Mucosa of descending colon (tissue), 3 donors: Measurements from ENCODE around the gene TSPAN32. TPM values are rescaled to one million over a fixed set of nuclear protein-coding genes. Genes with fewer than 3 reads are reported as not detected.

ENCODE experiments used
- ATAC-seq: fragments of 200-7000 bp; cut with Tn5 transposase; one replicate; pipeline ENCODE4 v1.9.1; 2020; ENCODE audit warnings: mild to moderate bottlenecking, moderate library complexity
- DNase-seq, 3 donors: peaks; one replicate each; pipeline ENCODE4 v3.0.0-alpha.2; 2020
- H3K36me3 ChIP-seq: fragments of 200-600 bp; one replicate; pipeline ENCODE4 v1.8.0; 2021; ENCODE audit warnings: low read depth, mild to moderate bottlenecking
- H3K4me1 ChIP-seq: fragments of 200-600 bp; one replicate; pipeline ENCODE4 v1.8.0; 2021; ENCODE audit warnings: low read depth, mild to moderate bottlenecking
- H3K4me3 ChIP-seq: fragments of 200-600 bp; one replicate; pipeline ENCODE4 v1.8.0; 2021; ENCODE audit warnings: mild to moderate bottlenecking
- H3K9me3 ChIP-seq: fragments of 200-600 bp; one replicate; pipeline ENCODE4 v1.8.0; 2021; ENCODE audit warnings: mild to moderate bottlenecking
- intact Hi-C, 2 donors: fragments of 100-400 bp; cut with DNase I in 1 of 2; cut with micrococcal nuclease in 1 of 2; formaldehyde crosslinking; loops; one replicate each; pipeline versions ENCODE4 v1.11.0 to v1.11.1; 2022; cut with DNase I, micrococcal nuclease
- total RNA-seq, 3 donors: library from RNA; stranded (reverse); fragmentation: NEBNext Ultra II Directional in 2 of 3; extraction: Animal tissue kit (Norgen Biotek cat#: 25700) in 2 of 3; gene quantifications; one replicate each; pipeline versions ENCODE4 v1.2.1 to v1.2.4, GENCODE V29; 2021 to 2023
- TF ChIP-seq, protein P1 (sequence below): fragments of 200-600 bp; IDR thresholded peaks from one replicate; pipeline ENCODE4 v1.8.0; 2022; ENCODE audit warnings: antibody characterized with exemption, mild to moderate bottlenecking
- donor health status: DM: no; HTN: no; CAD: no; lungs with moderate emphysema.
- donor health status: DM: no; HTN: no; CAD: no.
- donor health status: DM: no; HTN: yes; CAD: no.

TSPAN32 gene
- total RNA-seq, 3 donors from 2014 or later = 1.2 to 2.8 (median 2.6) TPM

DNA sequence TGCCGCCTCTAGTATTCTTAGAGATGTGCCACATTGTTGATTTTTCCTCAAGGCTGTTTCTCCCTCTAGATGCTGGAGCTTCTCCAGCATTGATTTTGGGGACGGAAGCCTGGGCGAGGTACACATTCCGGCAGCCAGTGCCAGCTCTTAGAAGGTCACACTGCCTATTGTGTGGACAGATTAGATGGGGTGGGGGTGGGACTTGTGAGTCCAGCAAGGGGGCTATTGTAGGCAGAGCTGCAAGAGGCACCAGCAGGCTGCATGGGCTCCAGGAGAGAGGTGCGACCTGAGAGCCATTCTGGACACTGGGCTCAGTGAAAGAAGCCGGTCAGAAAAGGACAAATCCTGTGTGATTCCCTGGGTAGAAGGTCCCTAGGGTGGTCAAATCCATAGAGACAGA lies 12.5 kb upstream of the TSPAN32 start:
- intact Hi-C loops = no loop called here
- H3K36me3 ChIP-seq = no peaks in the 10 kb centered on the region
- no peaks in the 10 kb centered on the region for H3K4me1 ChIP-seq
- DNase-seq = peak in 2 of 3 donors; percentile 0 to 7
- TF ChIP-seq, protein P1, sequence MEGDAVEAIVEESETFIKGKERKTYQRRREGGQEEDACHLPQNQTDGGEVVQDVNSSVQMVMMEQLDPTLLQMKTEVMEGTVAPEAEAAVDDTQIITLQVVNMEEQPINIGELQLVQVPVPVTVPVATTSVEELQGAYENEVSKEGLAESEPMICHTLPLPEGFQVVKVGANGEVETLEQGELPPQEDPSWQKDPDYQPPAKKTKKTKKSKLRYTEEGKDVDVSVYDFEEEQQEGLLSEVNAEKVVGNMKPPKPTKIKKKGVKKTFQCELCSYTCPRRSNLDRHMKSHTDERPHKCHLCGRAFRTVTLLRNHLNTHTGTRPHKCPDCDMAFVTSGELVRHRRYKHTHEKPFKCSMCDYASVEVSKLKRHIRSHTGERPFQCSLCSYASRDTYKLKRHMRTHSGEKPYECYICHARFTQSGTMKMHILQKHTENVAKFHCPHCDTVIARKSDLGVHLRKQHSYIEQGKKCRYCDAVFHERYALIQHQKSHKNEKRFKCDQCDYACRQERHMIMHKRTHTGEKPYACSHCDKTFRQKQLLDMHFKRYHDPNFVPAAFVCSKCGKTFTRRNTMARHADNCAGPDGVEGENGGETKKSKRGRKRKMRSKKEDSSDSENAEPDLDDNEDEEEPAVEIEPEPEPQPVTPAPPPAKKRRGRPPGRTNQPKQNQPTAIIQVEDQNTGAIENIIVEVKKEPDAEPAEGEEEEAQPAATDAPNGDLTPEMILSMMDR = no peak
- no peak for ATAC-seq
- H3K9me3 ChIP-seq = no peaks in the 10 kb centered on the region
- no peak overlapping the region for H3K4me3 ChIP-seq

DNA sequence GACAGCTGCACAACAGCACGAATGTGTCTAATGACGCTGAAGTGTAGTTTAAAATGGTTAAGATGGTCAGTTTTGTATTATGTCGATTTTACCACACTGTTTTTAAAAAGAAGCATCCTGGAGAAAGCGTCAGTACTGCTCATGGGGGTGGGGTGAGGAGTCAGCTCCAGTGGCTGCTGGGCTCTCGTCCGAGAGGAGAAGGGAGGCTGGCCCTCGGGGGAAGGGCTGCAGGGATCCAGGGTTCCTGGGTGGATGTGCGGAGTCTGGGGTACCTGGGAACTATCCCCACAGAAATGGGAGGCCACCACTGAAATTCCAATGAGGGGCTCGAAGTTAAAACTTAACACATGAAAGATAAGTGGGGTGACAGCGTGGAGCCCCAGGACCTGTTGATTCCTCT lies 12.0 kb upstream of the TSPAN32 start:
- DNase-seq (peak in 2 of 3 donors; percentile 1 to 37), ATAC-seq (no peak)
- no peak overlapping the region for H3K4me3 ChIP-seq
- TF ChIP-seq, protein P1 = no peak
- intact Hi-C loops = loop anchor here (10.0 kb wide), 2 partner anchors 85 to 95 kb away; no protein-coding TSS in a partner anchor
- H3K36me3 ChIP-seq = no peaks in the 10 kb centered on the region
- H3K4me1 ChIP-seq = no peaks in the 10 kb centered on the region
- H3K9me3 ChIP-seq = no peaks in the 10 kb centered on the region

DNA sequence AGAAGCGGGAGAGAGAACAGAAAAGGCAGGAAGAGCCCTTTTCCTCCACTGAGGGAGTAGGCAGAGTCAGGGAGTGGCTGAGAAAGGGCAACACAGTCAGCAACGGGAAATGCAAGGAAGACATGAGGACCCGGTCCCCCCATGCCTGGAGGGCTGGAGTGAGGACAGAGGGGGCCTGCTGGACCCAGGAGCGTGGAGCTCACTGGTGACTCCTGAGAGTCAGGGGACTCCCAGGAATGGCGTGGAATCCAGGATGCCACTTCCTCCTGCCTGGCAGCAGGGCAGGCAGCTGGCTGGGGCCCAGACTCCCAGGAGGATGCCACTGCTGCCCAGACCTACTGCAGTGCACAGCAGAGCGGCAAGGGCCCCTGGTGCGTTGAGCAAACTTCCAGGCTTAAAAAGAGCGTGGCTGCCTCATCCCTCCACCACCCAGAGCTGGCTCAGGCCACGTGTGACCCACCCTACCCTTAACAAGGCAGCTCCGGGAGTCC lies 11.4 kb upstream of the TSPAN32 start:
- ATAC-seq (no peak), DNase-seq (peak in 2 of 3 donors; percentile 0 to 31)
- no peak overlapping the region for H3K4me3 ChIP-seq
- no peaks in the 10 kb centered on the region for H3K9me3 ChIP-seq
- no peaks in the 10 kb centered on the region for H3K36me3 ChIP-seq
- intact Hi-C loops = loop anchor here (10.0 kb wide), 2 partner anchors 86 to 96 kb away; no protein-coding TSS in a partner anchor
- TF ChIP-seq, protein P1 = no peak
- no peaks in the 10 kb centered on the region for H3K4me1 ChIP-seq

DNA sequence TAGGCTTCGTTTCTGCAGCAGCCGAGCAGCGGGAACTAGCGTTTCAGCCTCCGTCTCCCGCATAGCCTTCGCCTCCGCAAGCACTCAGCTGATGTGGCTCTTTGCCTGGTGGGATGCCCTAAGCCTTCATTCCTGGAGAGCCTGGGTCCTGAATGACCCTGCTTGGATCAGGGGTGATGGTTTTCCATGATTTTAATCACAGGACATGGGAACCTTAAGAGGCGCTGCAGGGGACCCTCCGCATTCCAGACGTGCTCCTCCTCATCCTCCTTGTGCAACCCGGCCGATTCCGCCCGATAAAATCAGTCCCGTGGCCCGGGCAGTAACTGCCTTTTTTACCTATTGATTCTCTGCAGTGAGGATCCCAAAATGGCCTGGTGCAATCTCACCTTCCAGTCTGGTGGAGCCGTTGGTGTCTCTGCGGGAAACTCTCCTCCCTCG lies 8.3 kb upstream of the TSPAN32 start:
- DNase-seq (peak in 2 of 3 donors; percentile 0 to 21), ATAC-seq (no peak)
- Histone ChIP-seq H3K4me1 (no peaks in the 10 kb centered on the region), H3K9me3 (no peaks in the 10 kb centered on the region), H3K36me3 (no peaks in the 10 kb centered on the region), H3K4me3 (no peak overlapping the region)
- intact Hi-C loops = loop anchor here (10.0 kb wide), 2 partner anchors 89 to 99 kb away; no protein-coding TSS in a partner anchor
- TF ChIP-seq, protein P1 = no peak

DNA sequence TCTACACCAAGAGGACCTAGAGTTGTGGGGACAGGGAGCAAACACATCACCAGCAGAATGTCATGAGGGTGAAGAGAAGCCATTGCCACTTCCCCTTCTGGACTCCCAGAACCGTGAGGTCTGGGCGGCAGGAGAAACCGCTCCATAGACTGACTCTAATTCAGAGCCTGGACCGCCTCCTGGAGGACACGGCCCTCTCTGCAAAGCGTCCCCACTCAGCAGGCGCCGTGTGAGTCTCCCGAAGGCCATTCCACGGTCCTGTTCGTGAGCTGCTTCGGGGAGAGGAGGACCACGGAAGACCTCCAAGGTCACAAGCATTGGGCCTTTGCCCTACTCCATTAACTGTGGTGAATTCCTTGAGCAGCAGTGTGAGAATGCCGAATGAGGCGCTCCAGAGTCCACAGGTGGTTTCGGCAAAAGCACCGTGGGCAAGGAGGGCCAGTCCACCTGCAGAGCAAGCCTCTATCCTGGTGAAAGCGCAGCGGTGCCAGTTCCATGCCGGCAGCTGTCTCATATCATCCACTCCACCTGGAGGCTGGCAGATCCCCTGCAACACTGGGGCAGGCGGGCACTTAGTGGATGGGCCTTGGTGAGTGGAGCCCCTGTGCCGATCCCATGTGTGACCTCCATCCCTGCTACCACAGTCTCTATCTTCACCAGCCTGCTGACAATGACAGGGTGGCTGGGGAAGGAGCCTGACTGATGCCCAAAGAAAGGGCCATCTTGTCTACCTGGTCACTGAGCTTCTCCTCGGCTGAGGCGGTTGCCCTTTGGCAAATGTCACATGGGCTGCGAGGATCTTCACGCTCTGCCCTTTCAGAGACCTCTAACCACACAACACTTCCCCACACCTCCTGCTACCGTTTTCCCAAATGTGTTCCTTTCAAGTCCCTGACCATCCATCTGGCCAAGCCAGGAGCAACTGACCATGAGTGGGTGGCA lies 7.6 kb upstream of the TSPAN32 start:
- Histone ChIP-seq H3K36me3 (no peaks in the 10 kb centered on the region), H3K4me3 (no peak overlapping the region), H3K9me3 (no peaks in the 10 kb centered on the region), H3K4me1 (no peaks in the 10 kb centered on the region)
- ATAC-seq = peak; percentile 9
- TF ChIP-seq, protein P1 = no peak
- intact Hi-C loops = loop anchor here (10.0 kb wide), 2 partner anchors 89 to 99 kb away; no protein-coding TSS in a partner anchor
- DNase-seq = peak; percentile 14 to 28 (median 18)
